SK-N-SH (cell line): ENCODE measurements around the gene CDC27. TPM values are rescaled to one million over a fixed set of nuclear protein-coding genes. Genes with fewer than 3 reads are reported as not detected.

Experiments used
- CTCF ChIA-PET: fragments of 300-600, 350-600 bp; formaldehyde crosslinking; extraction: SDS; loops from one replicate; lab custom pipeline; 2021; lab: Yijun Ruan, JAX
- POLR2A ChIA-PET: fragments of 350-600 bp; sonication (Branson Sonifier 250); formaldehyde crosslinking; extraction: SDS; loops from one replicate; lab custom pipeline; 2020; ENCODE audit warnings: antibody characterized with exemption, inconsistent platforms; lab: Yijun Ruan, JAX
- DNase-seq: peaks from one replicate; pipeline ENCODE4 v3.0.0; 2012
- H2AFZ ChIP-seq: fragments of 200-600 bp; sonication (generic); 2 replicates; pipeline ENCODE4 v1.8.1; 2016; ENCODE audit warnings: antibody characterized with exemption, mild to moderate bottlenecking, low read depth
- H3F3A ChIP-seq: fragments of 200-600 bp; sonication (generic); replicated peaks from 2 replicates; pipeline ENCODE3; 2016; ENCODE audit warnings: antibody characterized with exemption, mild to moderate bottlenecking; ENCODE audit not compliant: insufficient read depth
- H3K27ac ChIP-seq, 2 experiments: fragments of 200-500 bp in 1 of 2; fragments of 200-600 bp in 1 of 2; sonication (Bioruptor generic) in 1 of 2; sonication (generic), shearing (Covaris generic) in 1 of 2; 2 replicates each; pipeline versions ENCODE4 v1.5.1 to v1.6.1; 2014 to 2016; ENCODE audit warnings: low read depth in 2 of 2, inconsistent platforms in 1 of 2, low read length in 1 of 2, mild to moderate bottlenecking in 1 of 2, mixed read lengths in 1 of 2
- H3K27me3 ChIP-seq: fragments of 200-600 bp; sonication (generic), shearing (Covaris generic); 2 replicates; pipeline ENCODE4 v1.6.1; 2016; ENCODE audit warnings: mixed run types; ENCODE audit not compliant: insufficient read depth
- H3K36me3 ChIP-seq, 2 experiments: fragments of 200-500 bp in 1 of 2; fragments of 200-600 bp in 1 of 2; sonication (Bioruptor generic) in 1 of 2; sonication (generic) in 1 of 2; replicated peaks in 1 of 2; 2 replicates each; pipeline versions ENCODE3 to v1.5.1; 2014 to 2016; ENCODE audit warnings: low read length in 1 of 2, mild to moderate bottlenecking in 1 of 2; ENCODE audit not compliant: insufficient read depth in 2 of 2, control insufficient read depth in 1 of 2
- H3K4me1 ChIP-seq, 2 experiments: fragments of 200-500 bp in 1 of 2; fragments of 200-600 bp in 1 of 2; sonication (Bioruptor generic) in 1 of 2; sonication (generic), shearing (Covaris generic) in 1 of 2; 2 replicates each; pipeline versions ENCODE4 v1.5.1 to v1.6.1; 2014 to 2016; ENCODE audit warnings: low read depth in 1 of 2, low read length in 1 of 2, mixed run types in 1 of 2; ENCODE audit not compliant: insufficient read depth in 2 of 2, control insufficient read depth in 1 of 2
- H3K4me2 ChIP-seq: fragments of 200-600 bp; sonication (generic), shearing (Covaris generic); 2 replicates; pipeline ENCODE4 v1.6.1; 2017; ENCODE audit warnings: mixed run types
- H3K4me3 ChIP-seq, 2 experiments: fragments of 200-500 bp in 1 of 2; fragments of 200-600 bp in 1 of 2; sonication (Bioruptor generic) in 1 of 2; sonication (generic), shearing (Covaris generic) in 1 of 2; 2 replicates each; pipeline versions ENCODE4 v1.5.1 to v1.8.1; 2014 to 2016; ENCODE audit warnings: low read depth in 2 of 2, inconsistent platforms in 1 of 2, low read length in 1 of 2, mild to moderate bottlenecking in 1 of 2, mixed read lengths in 1 of 2, moderate library complexity in 1 of 2
- H3K79me2 ChIP-seq: fragments of 200-600 bp; sonication (generic); 2 replicates; pipeline ENCODE4 v1.8.1; 2017; ENCODE audit warnings: mild to moderate bottlenecking; ENCODE audit not compliant: insufficient read depth
- H3K9ac ChIP-seq: fragments of 200-600 bp; sonication (generic); 2 replicates; pipeline ENCODE4 v1.6.1; 2017; ENCODE audit warnings: mixed run types
- H3K9me2 ChIP-seq: fragments of 200-600 bp; sonication (generic); 2 replicates; pipeline ENCODE4 v1.6.1; 2017; ENCODE audit warnings: mixed run types
- H3K9me3 ChIP-seq: fragments of 200-600 bp; sonication (generic); 2 replicates; pipeline ENCODE4 v1.6.1; 2017; ENCODE audit warnings: mixed run types, mild to moderate bottlenecking, moderate library complexity
- H4K20me1 ChIP-seq: fragments of 200-600 bp; sonication (generic); 2 replicates; pipeline ENCODE4 v1.6.1; 2017; ENCODE audit warnings: mild to moderate bottlenecking, mixed run types; ENCODE audit not compliant: insufficient read depth
- ELF1 ChIP-seq: IDR thresholded peaks from 2 replicates; pipeline ENCODE4 v1.4.0; 2012
- FOSL2 ChIP-seq: IDR thresholded peaks from 2 replicates; pipeline ENCODE4 v1.4.0; 2012; ENCODE audit warnings: low read depth, mild to moderate bottlenecking, moderate library complexity, borderline replicate concordance
- FOXJ3 ChIP-seq: sonication (generic); formaldehyde crosslinking; IDR thresholded peaks from 2 replicates; pipeline ENCODE4 v1.5.1; 2020; ENCODE audit warnings: mild to moderate bottlenecking, missing genetic modification reagents
- GABPA ChIP-seq: IDR thresholded peaks from 2 replicates; pipeline ENCODE4 v1.4.0; 2012; ENCODE audit warnings: low read depth, mild to moderate bottlenecking
- JUND ChIP-seq: IDR thresholded peaks from 2 replicates; pipeline ENCODE4 v1.4.0; 2012
- MEF2A ChIP-seq: IDR thresholded peaks from 2 replicates; pipeline ENCODE4 v1.4.0; 2012; ENCODE audit warnings: low read depth, borderline replicate concordance
- NFIC ChIP-seq: IDR thresholded peaks from 2 replicates; pipeline ENCODE4 v1.4.0; 2012; ENCODE audit warnings: borderline replicate concordance
- NRF1 ChIP-seq: IDR thresholded peaks from 2 replicates; pipeline ENCODE4 v1.6.1; 2012; ENCODE audit warnings: low read depth, mild to moderate bottlenecking, low read length
- PBX3 ChIP-seq: IDR thresholded peaks from 2 replicates; pipeline ENCODE4; 2012
- POLR2AphosphoS5 ChIP-seq: IDR thresholded peaks from 2 replicates; pipeline ENCODE4 v1.6.1; 2012; ENCODE audit warnings: low read depth, low read length
- RAD21 ChIP-seq: IDR thresholded peaks from 2 replicates; pipeline ENCODE4 v1.6.1; 2012; ENCODE audit warnings: mild to moderate bottlenecking, low read length
- RCOR1 ChIP-seq: fragments of 150-350 bp; IDR thresholded peaks from 2 replicates; pipeline ENCODE4 v1.6.1; 2017; ENCODE audit warnings: antibody characterized with exemption, low read length
- RFX5 ChIP-seq: IDR thresholded peaks from 2 replicates; pipeline ENCODE4 v1.6.1; 2012; ENCODE audit warnings: mild to moderate bottlenecking, improper control_type of control experiment, low read length
- RXRA ChIP-seq: IDR thresholded peaks from 2 replicates; pipeline ENCODE4 v1.4.0; 2012; ENCODE audit warnings: low read depth, mild to moderate bottlenecking, borderline replicate concordance
- SIN3A ChIP-seq: IDR thresholded peaks from 2 replicates; pipeline ENCODE4 v1.6.1; 2012; ENCODE audit warnings: low read depth, mild to moderate bottlenecking, low read length, moderate library complexity, borderline replicate concordance
- TAF1 ChIP-seq: IDR thresholded peaks from 2 replicates; pipeline ENCODE4 v1.6.1; 2012; ENCODE audit warnings: low read depth, mild to moderate bottlenecking, low read length, moderate library complexity, borderline replicate concordance
- TCF12 ChIP-seq: IDR thresholded peaks from 2 replicates; pipeline ENCODE4 v1.4.0; 2012
- TEAD4 ChIP-seq: IDR thresholded peaks from 2 replicates; pipeline ENCODE4 v1.4.0; 2012; ENCODE audit warnings: mild to moderate bottlenecking, borderline replicate concordance; ENCODE audit not compliant: insufficient read depth
- USF2 ChIP-seq: fragments of 150-350 bp; IDR thresholded peaks from 2 replicates; pipeline ENCODE4 v1.6.1; 2017; ENCODE audit warnings: antibody characterized with exemption, low read length, low read depth, borderline replicate concordance
- ZBTB33 ChIP-seq: IDR thresholded peaks from 2 replicates; pipeline ENCODE4 v1.4.0; 2012; ENCODE audit warnings: low read depth, borderline replicate concordance
- WGBS: methylation state at CpG from one replicate; pipeline ENCODE4 v1.1.6; 2017; ENCODE audit warnings: low lambda C conversion rate; 5-methylcytosine and 5-hydroxymethylcytosine counted together
- polyA plus RNA-seq, 3 experiments: library from polyadenylated mRNA; depleted of rRNA; stranded (reverse); fragments of >200 nt; gene quantifications; 2 replicates each; pipeline ENCODE4 v1.2.3, GENCODE V29; 2012
- TF ChIP-seq, protein P1 (sequence below): fragments of 200-600 bp; sonication (generic); IDR thresholded peaks from 2 replicates; pipeline ENCODE4 v1.6.1; 2017; ENCODE audit warnings: antibody characterized with exemption, mild to moderate bottlenecking, moderate library complexity
- TF ChIP-seq, protein P2 (sequence below): IDR thresholded peaks from 2 replicates; pipeline ENCODE4 v1.4.0; 2012; ENCODE audit warnings: low read depth
- TF ChIP-seq, protein P3 (sequence below): fragments of 150-350 bp; IDR thresholded peaks from 2 replicates; pipeline ENCODE4 v1.6.1; 2016; ENCODE audit warnings: mild to moderate bottlenecking, low read depth, low read length
- TF ChIP-seq, protein P4 (sequence below): IDR thresholded peaks from 2 replicates; pipeline ENCODE4 v1.4.0; 2012; ENCODE audit warnings: low read depth, borderline replicate concordance

The CDC27 gene
- polyA plus RNA-seq (2012; rRNA removed): 44.3 and 48.7 TPM in 2 replicates
- polyA plus RNA-seq (2012; cell fraction: cytosol; rRNA removed): 49.0 and 49.4 TPM in 2 replicates
- polyA plus RNA-seq (2012; cell fraction: nucleus; rRNA removed): 58.3 and 107 TPM in 2 replicates

- Histone ChIP-seq H2AFZ (peak within 1 kb of the TSS; percentile 99), H3K4me3 (peak within 1 kb of the TSS; percentile 90 to 93), H3K36me3 (peaks cover 10 to 13% of the 10 kb centered on the region in 2 experiments), H3K9me2 (no peaks in the 10 kb centered on the region), H3K4me2 (peak within 1 kb of the TSS; percentile 86), H3K9me3 (no peaks in the 10 kb centered on the region), H3K79me2 (peaks cover 50% of the 10 kb centered on the region), H3F3A (peaks cover 10% of the 10 kb centered on the region), H3K4me1 (peaks cover 0 to 32% of the 10 kb centered on the region in 2 experiments; a peak in 3 of 4 replicates), H3K9ac (peak within 1 kb of the TSS; percentile 98), H4K20me1 (peaks cover 40% of the 10 kb centered on the region), H3K27ac (peak within 1 kb of the TSS; percentile 93 to 96), H3K27me3 (no peaks in the 10 kb centered on the region)
- POLR2A ChIA-PET: interaction anchor here (0.6 to 0.7 kb wide), 2 partner anchors 126 to 243 kb away, joined by 3 read pairs; no protein-coding TSS in a partner anchor
- WGBS: under 1% methylated on average over 62 of the region's 64 CpGs
- peak; percentile 97 for DNase-seq
- CTCF ChIA-PET: interaction anchor here (0.9 to 1.4 kb wide), 3 partner anchors 18 to 127 kb away, joined by 3 to 6 read pairs (median 4); no protein-coding TSS in a partner anchor
- peak; percentile 87 for TF ChIP-seq SIN3A
- no peak for TF ChIP-seq JUND
- TF ChIP-seq, protein P1, sequence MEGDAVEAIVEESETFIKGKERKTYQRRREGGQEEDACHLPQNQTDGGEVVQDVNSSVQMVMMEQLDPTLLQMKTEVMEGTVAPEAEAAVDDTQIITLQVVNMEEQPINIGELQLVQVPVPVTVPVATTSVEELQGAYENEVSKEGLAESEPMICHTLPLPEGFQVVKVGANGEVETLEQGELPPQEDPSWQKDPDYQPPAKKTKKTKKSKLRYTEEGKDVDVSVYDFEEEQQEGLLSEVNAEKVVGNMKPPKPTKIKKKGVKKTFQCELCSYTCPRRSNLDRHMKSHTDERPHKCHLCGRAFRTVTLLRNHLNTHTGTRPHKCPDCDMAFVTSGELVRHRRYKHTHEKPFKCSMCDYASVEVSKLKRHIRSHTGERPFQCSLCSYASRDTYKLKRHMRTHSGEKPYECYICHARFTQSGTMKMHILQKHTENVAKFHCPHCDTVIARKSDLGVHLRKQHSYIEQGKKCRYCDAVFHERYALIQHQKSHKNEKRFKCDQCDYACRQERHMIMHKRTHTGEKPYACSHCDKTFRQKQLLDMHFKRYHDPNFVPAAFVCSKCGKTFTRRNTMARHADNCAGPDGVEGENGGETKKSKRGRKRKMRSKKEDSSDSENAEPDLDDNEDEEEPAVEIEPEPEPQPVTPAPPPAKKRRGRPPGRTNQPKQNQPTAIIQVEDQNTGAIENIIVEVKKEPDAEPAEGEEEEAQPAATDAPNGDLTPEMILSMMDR: 0 out of 2 replicates have a peak, but pooled peaks have one; percentile 6
- TF ChIP-seq USF2: no peak
- peak; percentile 20; the same call in 1 of the 2 replicates for TF ChIP-seq RFX5
- TF ChIP-seq NFIC: no peak
- peak; percentile 36; the same call in 1 of the 2 replicates for TF ChIP-seq POLR2AphosphoS5
- no peak for TF ChIP-seq ELF1
- no peak for TF ChIP-seq MEF2A
- TF ChIP-seq TAF1: peak; percentile 52
- no peak; the same call in 1 of the 2 replicates for TF ChIP-seq RCOR1
- TF ChIP-seq, protein P2, sequence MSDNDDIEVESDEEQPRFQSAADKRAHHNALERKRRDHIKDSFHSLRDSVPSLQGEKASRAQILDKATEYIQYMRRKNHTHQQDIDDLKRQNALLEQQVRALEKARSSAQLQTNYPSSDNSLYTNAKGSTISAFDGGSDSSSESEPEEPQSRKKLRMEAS: peak; percentile 74
- TF ChIP-seq ZBTB33: peak; percentile 63; the same call in 1 of the 2 replicates
- TF ChIP-seq FOSL2: no peak
- no peak for TF ChIP-seq TEAD4
- TF ChIP-seq GABPA: no peak
- TF ChIP-seq, protein P3, sequence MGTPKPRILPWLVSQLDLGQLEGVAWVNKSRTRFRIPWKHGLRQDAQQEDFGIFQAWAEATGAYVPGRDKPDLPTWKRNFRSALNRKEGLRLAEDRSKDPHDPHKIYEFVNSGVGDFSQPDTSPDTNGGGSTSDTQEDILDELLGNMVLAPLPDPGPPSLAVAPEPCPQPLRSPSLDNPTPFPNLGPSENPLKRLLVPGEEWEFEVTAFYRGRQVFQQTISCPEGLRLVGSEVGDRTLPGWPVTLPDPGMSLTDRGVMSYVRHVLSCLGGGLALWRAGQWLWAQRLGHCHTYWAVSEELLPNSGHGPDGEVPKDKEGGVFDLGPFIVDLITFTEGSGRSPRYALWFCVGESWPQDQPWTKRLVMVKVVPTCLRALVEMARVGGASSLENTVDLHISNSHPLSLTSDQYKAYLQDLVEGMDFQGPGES: no peak
- no peak for TF ChIP-seq TCF12
- no peak for TF ChIP-seq PBX3
- TF ChIP-seq RXRA: no peak
- TF ChIP-seq NRF1: no peak
- TF ChIP-seq, protein P4, sequence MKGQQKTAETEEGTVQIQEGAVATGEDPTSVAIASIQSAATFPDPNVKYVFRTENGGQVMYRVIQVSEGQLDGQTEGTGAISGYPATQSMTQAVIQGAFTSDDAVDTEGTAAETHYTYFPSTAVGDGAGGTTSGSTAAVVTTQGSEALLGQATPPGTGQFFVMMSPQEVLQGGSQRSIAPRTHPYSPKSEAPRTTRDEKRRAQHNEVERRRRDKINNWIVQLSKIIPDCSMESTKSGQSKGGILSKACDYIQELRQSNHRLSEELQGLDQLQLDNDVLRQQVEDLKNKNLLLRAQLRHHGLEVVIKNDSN: no peak
- peak; percentile 42; the same call in 1 of the 2 replicates for TF ChIP-seq FOXJ3 (CRISPR knock-in tag)
- no peak for TF ChIP-seq RAD21
Observed at GRCh38 chr17:47188876-47189731, at the start of gene CDC27. CDC27 (minus strand) TSS chr17:47189295; CDS start chr17:47189172, 123 bp downstream.
